ENCODE data around the gene ERICH6B.
A peak's percentile ranks its signal among the peaks of the same experiment; 100 is the strongest.

GRCh38 chr13:45544520-45544919, 71.0 kb downstream of the ERICH6B start:
- TF ChIP-seq EP300 (IDR thresholded peaks at IDR 0.05; ENCODE audit: borderline replicate concordance), result no peak
- TF ChIP-seq MAX (IDR thresholded peaks at IDR 0.05), result no peak
- TF ChIP-seq, protein P1, sequence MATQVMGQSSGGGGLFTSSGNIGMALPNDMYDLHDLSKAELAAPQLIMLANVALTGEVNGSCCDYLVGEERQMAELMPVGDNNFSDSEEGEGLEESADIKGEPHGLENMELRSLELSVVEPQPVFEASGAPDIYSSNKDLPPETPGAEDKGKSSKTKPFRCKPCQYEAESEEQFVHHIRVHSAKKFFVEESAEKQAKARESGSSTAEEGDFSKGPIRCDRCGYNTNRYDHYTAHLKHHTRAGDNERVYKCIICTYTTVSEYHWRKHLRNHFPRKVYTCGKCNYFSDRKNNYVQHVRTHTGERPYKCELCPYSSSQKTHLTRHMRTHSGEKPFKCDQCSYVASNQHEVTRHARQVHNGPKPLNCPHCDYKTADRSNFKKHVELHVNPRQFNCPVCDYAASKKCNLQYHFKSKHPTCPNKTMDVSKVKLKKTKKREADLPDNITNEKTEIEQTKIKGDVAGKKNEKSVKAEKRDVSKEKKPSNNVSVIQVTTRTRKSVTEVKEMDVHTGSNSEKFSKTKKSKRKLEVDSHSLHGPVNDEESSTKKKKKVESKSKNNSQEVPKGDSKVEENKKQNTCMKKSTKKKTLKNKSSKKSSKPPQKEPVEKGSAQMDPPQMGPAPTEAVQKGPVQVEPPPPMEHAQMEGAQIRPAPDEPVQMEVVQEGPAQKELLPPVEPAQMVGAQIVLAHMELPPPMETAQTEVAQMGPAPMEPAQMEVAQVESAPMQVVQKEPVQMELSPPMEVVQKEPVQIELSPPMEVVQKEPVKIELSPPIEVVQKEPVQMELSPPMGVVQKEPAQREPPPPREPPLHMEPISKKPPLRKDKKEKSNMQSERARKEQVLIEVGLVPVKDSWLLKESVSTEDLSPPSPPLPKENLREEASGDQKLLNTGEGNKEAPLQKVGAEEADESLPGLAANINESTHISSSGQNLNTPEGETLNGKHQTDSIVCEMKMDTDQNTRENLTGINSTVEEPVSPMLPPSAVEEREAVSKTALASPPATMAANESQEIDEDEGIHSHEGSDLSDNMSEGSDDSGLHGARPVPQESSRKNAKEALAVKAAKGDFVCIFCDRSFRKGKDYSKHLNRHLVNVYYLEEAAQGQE (IDR thresholded peaks at IDR 0.05; ENCODE audit: low read depth), result no peak
- TF ChIP-seq RAD21 (IDR thresholded peaks at IDR 0.05; ENCODE audit: low read depth), result peak; percentile 32; the same call in 1 of the 2 replicates
